GM21825 (cell line): ENCODE results near the gene CD200.
"Not testable (repeated sequence)": the region's sequence is repeated elsewhere in the genome, so short reads cannot be mapped to it uniquely, and the experiment has no call there.

ENCODE experiments used
- ATAC-seq: cut with Tn5 transposase; IDR thresholded peaks from one replicate; pipeline ENCODE4 v1.9.1; 2021; ENCODE audit warnings: mild to moderate bottlenecking, moderate library complexity; ENCODE audit not compliant: unreplicated experiment

The CD200 gene

GRCh38 chr3:112357930-112358780 is 25.2 kb downstream of the CD200 start:
- ATAC-seq = no peak

GRCh38 chr3:112360561-112360960 is 27.6 kb downstream of the CD200 start:
- no peak for ATAC-seq

- no peak for ATAC-seq
Measured at GRCh38 chr3:112362221-112362620, 29.3 kb downstream of the CD200 start.

- no peak for ATAC-seq
Measured at GRCh38 chr3:112364291-112364690, 31.3 kb downstream of the CD200 start.

- ATAC-seq = no peak
Measured at GRCh38 chr3:112365035-112365434, 32.1 kb downstream of the CD200 start.

- no peak for ATAC-seq
Measured at GRCh38 chr3:112365636-112366035, 32.7 kb downstream of the CD200 start.

- no peak for ATAC-seq
Measured at GRCh38 chr3:112366522-112366921, 33.6 kb downstream of the CD200 start.

- no peak for ATAC-seq
Measured at GRCh38 chr3:112371569-112371968, 38.6 kb downstream of the CD200 start.

GRCh38 chr3:112372396-112372795 is 39.4 kb downstream of the CD200 start:
- no peak for ATAC-seq

- no peak for ATAC-seq
Measured at GRCh38 chr3:112373476-112373875, 40.5 kb downstream of the CD200 start.

GRCh38 chr3:112373924-112374323 is 41.0 kb downstream of the CD200 start:
- no peak for ATAC-seq

GRCh38 chr3:112374333-112374734 is 41.4 kb downstream of the CD200 start:
- no peak for ATAC-seq

- ATAC-seq = no peak
Measured at GRCh38 chr3:112375117-112375516, 42.2 kb downstream of the CD200 start.

GRCh38 chr3:112376241-112376911 is 43.4 kb downstream of the CD200 start:
- ATAC-seq = no peak

GRCh38 chr3:112376992-112377391 is 44.0 kb downstream of the CD200 start:
- no peak for ATAC-seq

- ATAC-seq = no peak
Measured at GRCh38 chr3:112377568-112378071, 44.7 kb downstream of the CD200 start.

GRCh38 chr3:112378347-112378746 is 45.4 kb downstream of the CD200 start:
- ATAC-seq = not testable (repeated sequence)

GRCh38 chr3:112379020-112379690 is 46.2 kb downstream of the CD200 start:
- ATAC-seq = no peak

GRCh38 chr3:112381673-112382542 is 49.0 kb downstream of the CD200 start:
- ATAC-seq = no peak

- no peak for ATAC-seq
Measured at GRCh38 chr3:112382543-112383160, 49.7 kb downstream of the CD200 start.
